Measurements from ENCODE around the gene MYH15.

Gene MYH15

DNA sequence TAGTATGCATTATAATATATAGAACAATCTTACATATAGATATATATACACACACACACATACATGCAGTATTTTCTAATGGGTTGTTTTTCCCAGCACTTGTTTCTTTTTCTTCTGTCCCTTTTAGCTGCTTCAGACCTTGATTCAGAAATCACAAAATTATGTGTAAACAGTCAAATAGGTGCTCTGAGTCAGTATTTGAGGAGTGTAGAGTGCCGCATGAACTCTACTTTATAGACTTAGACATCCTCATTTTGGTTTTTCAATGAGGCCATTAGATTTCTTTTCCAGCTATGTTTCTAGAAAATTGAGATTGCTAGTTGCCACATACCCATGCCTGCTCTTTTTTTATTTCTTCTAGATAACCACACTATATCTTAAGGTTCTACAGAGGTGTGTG is 155.8 kb downstream of the MYH15 start:
- no peak for DNase-seq (ENCODE audit: low read depth)
- TF ChIP-seq, protein P1, sequence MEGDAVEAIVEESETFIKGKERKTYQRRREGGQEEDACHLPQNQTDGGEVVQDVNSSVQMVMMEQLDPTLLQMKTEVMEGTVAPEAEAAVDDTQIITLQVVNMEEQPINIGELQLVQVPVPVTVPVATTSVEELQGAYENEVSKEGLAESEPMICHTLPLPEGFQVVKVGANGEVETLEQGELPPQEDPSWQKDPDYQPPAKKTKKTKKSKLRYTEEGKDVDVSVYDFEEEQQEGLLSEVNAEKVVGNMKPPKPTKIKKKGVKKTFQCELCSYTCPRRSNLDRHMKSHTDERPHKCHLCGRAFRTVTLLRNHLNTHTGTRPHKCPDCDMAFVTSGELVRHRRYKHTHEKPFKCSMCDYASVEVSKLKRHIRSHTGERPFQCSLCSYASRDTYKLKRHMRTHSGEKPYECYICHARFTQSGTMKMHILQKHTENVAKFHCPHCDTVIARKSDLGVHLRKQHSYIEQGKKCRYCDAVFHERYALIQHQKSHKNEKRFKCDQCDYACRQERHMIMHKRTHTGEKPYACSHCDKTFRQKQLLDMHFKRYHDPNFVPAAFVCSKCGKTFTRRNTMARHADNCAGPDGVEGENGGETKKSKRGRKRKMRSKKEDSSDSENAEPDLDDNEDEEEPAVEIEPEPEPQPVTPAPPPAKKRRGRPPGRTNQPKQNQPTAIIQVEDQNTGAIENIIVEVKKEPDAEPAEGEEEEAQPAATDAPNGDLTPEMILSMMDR (IDR thresholded peaks at IDR 0.05; ENCODE audit: low read depth, low read length, missing control alignments): no peak
- H3K4me3 ChIP-seq (ENCODE audit: low read depth, low read length): no peak overlapping the region

DNA sequence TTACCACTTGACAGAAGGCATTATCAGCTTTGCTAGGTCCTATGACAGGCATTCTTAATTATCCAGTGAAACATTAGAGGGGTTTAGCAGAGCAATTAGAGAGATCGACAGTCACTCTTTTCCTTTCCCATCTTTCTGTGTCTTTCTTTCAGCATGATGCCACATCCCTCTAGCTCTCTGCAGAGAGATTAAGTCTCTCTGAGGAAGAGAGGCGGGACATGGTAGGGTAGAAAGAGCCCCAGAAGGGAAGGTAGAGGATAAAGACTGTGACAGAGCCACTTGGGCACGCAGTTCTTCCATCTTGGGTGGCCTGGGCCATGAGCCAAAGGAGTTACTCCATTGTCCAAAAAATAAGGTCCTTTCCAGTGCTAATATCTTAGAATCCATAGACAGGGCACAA is 158.2 kb downstream of the MYH15 start:
- DNase-seq (ENCODE audit: low read depth): no peak
- H3K4me3 ChIP-seq (ENCODE audit: low read depth, low read length): no peak overlapping the region
- TF ChIP-seq, protein P1 (IDR thresholded peaks at IDR 0.05; ENCODE audit: low read depth, low read length, missing control alignments): no peak

DNA sequence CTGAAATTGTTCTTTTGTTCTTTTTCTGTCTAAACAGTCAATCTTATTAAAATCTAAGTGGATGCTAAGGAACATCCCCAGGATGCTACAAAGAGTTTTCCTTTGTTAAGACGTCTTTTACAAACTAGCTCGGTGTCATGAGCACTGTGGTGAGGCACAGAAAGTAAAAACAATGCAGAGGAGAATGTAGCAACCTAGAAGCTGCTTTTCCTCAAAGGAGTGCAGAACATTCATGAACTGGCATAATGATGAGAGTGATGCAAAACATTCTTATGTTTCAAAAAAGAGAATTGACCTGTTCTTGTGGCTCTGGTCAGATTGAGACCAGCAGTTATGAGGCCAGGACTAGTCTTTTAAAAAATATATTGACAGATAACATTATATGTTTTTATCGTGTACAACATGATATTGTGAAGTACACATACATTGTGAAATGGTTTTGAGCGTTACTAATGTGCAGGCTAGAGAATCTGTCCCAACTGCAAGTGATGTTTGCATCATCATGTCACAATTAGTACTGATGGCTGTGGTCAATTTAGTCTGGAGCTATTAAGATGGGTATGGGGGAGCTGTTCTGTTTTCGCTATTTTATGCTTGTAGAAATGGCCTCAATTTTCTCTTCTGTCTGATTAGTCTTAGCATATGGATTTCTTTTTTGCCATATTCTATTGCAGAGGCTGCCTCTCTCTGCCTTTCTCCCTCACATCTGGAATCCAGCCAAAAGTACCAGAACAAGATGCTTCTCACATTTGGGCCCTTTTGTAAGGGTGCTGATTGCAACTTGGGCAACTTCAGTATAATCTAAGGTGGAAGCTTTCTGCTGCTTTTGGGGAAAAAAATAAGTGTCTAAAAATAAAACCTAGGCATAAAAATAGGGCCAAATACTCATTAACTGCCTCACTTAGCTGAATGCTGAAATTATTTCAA is 163.8 kb downstream of the MYH15 start:
- no peak for DNase-seq (ENCODE audit: low read depth)
- TF ChIP-seq, protein P1 (IDR thresholded peaks at IDR 0.05; ENCODE audit: low read depth, low read length, missing control alignments): no peak

DNA sequence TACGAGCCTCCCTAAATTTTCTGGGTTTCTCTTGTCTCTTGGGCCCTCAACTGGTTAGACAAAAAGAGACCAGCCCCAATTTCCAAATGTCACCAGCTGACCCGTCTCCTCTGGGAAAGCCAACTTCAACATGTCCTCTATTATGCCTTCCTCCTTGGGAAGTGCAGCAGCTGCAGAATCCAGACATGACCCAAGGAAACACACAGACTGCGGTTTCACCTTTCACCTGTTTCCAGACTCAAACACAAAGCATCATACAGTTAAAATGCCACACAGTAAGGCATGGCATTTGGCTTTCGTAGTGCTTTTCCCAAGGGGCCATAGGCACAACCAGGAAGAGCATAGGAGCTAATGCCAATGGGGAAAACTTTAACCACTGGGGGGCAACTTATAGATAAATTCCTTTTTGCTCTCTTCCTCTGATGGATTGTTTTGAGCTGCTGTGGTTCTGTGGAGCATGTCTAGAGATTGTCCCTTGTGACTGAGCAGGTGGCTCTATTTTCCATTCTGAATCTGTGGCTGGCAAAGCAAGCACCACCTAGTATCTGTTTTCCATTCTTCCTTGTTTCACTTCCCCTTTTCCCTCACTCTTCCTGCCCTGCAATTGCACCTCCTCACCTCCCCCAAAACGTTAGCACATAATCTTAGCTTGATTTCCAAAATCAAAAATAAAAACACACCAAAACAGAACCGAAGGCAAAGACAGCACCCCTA is 164.7 kb downstream of the MYH15 start:
- DNase-seq (ENCODE audit: low read depth): no peak
- H3K4me3 ChIP-seq (ENCODE audit: low read depth, low read length): no peak overlapping the region
- TF ChIP-seq, protein P1 (IDR thresholded peaks at IDR 0.05; ENCODE audit: low read depth, low read length, missing control alignments): no peak

More for the DNA sequence above, 163.8 kb downstream of the MYH15 start:
- H3K4me3 ChIP-seq (ENCODE audit: low read depth, low read length): no peak overlapping the region

DNA sequence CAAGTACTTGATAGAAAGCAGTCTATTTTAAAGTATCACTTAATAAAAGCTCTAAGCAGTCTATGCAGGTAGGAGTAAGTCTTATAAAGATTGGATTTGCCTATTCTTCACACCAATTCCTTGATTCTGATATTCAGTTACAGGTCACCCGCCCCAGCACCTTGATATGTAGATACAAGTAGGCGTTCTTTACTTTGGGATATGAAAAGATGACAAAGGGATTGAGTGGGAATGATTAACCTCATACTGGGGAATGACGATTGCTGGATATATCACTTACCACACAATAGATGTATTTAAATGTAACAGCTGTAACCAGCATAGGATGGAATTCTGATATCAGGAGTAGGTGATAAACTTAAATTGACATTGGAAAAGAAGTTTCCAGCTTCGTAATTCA is 166.9 kb downstream of the MYH15 start:
- no peak overlapping the region for H3K4me3 ChIP-seq (ENCODE audit: low read depth, low read length)
- DNase-seq (ENCODE audit: low read depth): no peak
- TF ChIP-seq, protein P1 (IDR thresholded peaks at IDR 0.05; ENCODE audit: low read depth, low read length, missing control alignments): no peak

DNA sequence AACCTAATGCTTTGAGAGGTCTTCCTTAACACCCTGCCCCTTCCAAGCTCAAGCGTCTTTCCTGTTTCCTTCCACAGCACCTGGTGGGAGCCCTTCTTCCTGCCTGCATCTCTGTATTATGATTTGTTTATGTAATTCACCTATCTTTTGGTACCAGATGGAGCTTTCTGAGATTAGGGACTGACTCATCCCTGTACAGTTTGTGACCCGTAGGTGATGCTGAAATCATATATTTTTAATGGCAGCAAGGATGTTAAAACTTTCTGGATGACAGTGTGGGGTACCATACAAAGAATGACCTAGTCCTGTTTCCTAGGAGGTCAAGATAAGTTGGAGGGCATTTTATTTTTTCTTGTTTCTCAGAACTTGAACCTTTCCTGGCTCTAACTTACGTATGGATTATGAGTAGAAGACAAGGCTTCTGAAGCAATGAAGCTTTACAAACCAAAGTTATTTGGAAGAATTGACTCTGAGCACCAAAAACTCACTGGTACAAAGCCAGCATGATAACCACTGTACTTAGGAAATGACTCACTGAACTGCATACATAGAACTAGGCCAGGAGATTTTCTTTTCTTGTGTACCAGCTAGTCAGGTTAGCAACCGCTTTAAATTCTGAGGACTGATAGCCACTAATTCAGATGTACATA is 167.4 kb downstream of the MYH15 start:
- peak; percentile 29 for DNase-seq (ENCODE audit: low read depth)
- TF ChIP-seq, protein P1 (IDR thresholded peaks at IDR 0.05; ENCODE audit: low read depth, low read length, missing control alignments): no peak

More for the DNA sequence above, 167.4 kb downstream of the MYH15 start:
- H3K4me3 ChIP-seq (ENCODE audit: low read depth, low read length): no peak overlapping the region

All from GM12864 (cell line).